IMR-90 (cell line): ENCODE data around the gene DRD2. TPM values are rescaled to one million over a fixed set of nuclear protein-coding genes. Genes with fewer than 3 reads are reported as not detected.

Source experiments
- ATAC-seq: fragments of 200-7000 bp; cut with Tn5 transposase; 2 replicates; pipeline ENCODE4 v1.9.1; 2020; ENCODE audit warnings: low read depth, mild to moderate bottlenecking, moderate library complexity
- BruUV-seq: library from RNA; stranded (reverse); fragments of 400-500 nt; replicated peaks from 2 replicates; lab custom pipeline; 2021; lab: Mats Ljungman, UMichigan
- CTCF ChIA-PET: fragments of 300-600 bp; formaldehyde crosslinking; extraction: SDS; loops from one replicate; lab custom pipeline; 2021; ENCODE audit warnings: antibody characterized with exemption; lab: Yijun Ruan, JAX
- POLR2A ChIA-PET: fragments of 300-600 bp; sonication (Branson Sonifier 250); formaldehyde crosslinking; loops from one replicate; lab custom pipeline; 2022; ENCODE audit warnings: antibody characterized with exemption; ENCODE audit not compliant: unreplicated experiment; lab: Charles Lee
- DNase-seq: peaks from one replicate; pipeline ENCODE4 v3.0.0; 2013
- H2AFZ ChIP-seq: replicated peaks from 2 replicates; pipeline ENCODE3; 2013; ENCODE audit warnings: low read length, mild to moderate bottlenecking; ENCODE audit not compliant: poor library complexity
- H2AK5ac ChIP-seq: 2 replicates; pipeline ENCODE4 v1.6.1; 2013; ENCODE audit warnings: low read depth, low read length, inconsistent platforms
- H2AK9ac ChIP-seq: replicated peaks from 2 replicates; pipeline ENCODE3; 2013; ENCODE audit warnings: mild to moderate bottlenecking, low read depth, low read length, moderate library complexity; ENCODE audit not compliant: poor library complexity
- H2BK120ac ChIP-seq: 2 replicates; pipeline ENCODE4 v1.6.1; 2013; ENCODE audit warnings: low read depth, low read length, inconsistent platforms
- H2BK15ac ChIP-seq: 3 replicates; pipeline ENCODE4 v1.6.1; 2013; ENCODE audit warnings: low read depth, low read length, inconsistent platforms
- H2BK20ac ChIP-seq: 2 replicates; pipeline ENCODE4 v1.6.1; 2013; ENCODE audit warnings: low read depth, mild to moderate bottlenecking, inconsistent platforms, low read length, moderate library complexity
- H2BK5ac ChIP-seq: 2 replicates; pipeline ENCODE4 v1.6.1; 2013; ENCODE audit warnings: mild to moderate bottlenecking, low read depth, low read length, inconsistent platforms; ENCODE audit not compliant: poor library complexity, severe bottlenecking
- H3K14ac ChIP-seq: replicated peaks from 2 replicates; pipeline ENCODE4 v1.6.1; 2013; ENCODE audit warnings: low read depth, low read length, inconsistent platforms
- H3K18ac ChIP-seq: 2 replicates; pipeline ENCODE4 v1.6.1; 2013; ENCODE audit warnings: low read depth, low read length, control low read depth
- H3K23ac ChIP-seq: 2 replicates; pipeline ENCODE4 v1.6.1; 2013; ENCODE audit warnings: low read depth, low read length, inconsistent platforms
- H3K27ac ChIP-seq: 2 replicates; pipeline ENCODE4 v1.5.1; 2013; ENCODE audit warnings: mild to moderate bottlenecking, control low read depth, low read length; ENCODE audit not compliant: insufficient read depth
- H3K27me3 ChIP-seq: 2 replicates; pipeline ENCODE4 v1.6.1; 2013; ENCODE audit warnings: low read length; ENCODE audit not compliant: control insufficient read depth, insufficient read depth
- H3K36me3 ChIP-seq: 2 replicates; pipeline ENCODE4 v1.6.1; 2013; ENCODE audit warnings: low read length, mixed read lengths; ENCODE audit not compliant: control insufficient read depth, insufficient read depth
- H3K4ac ChIP-seq: 2 replicates; pipeline ENCODE4 v1.6.1; 2013; ENCODE audit warnings: low read depth, low read length, inconsistent platforms
- H3K4me1 ChIP-seq: 2 replicates; pipeline ENCODE4 v1.6.1; 2013; ENCODE audit warnings: low read length, mixed read lengths; ENCODE audit not compliant: control insufficient read depth, insufficient read depth
- H3K4me2 ChIP-seq: 2 replicates; pipeline ENCODE4 v1.6.1; 2013; ENCODE audit warnings: low read depth, mild to moderate bottlenecking, control low read depth, low read length, moderate library complexity
- H3K4me3 ChIP-seq: 2 replicates; pipeline ENCODE4 v1.5.1; 2013; ENCODE audit warnings: low read depth, mild to moderate bottlenecking, control low read depth, low read length, moderate library complexity; ENCODE audit not compliant: insufficient read depth
- H3K56ac ChIP-seq: 2 replicates; pipeline ENCODE4 v1.6.1; 2013; ENCODE audit warnings: low read length, inconsistent platforms; ENCODE audit not compliant: insufficient read depth; ENCODE audit errors: extremely low read depth
- H3K79me1 ChIP-seq, 2 experiments: 2 replicates each; pipeline ENCODE4 v1.6.1; 2013; ENCODE audit warnings: low read length in 2 of 2, inconsistent platforms in 1 of 2, low read depth in 1 of 2
- H3K9ac ChIP-seq: 2 replicates; pipeline ENCODE4 v1.6.1; 2013; ENCODE audit warnings: low read depth, low read length, control low read depth
- H3K9me1 ChIP-seq: 2 replicates; pipeline ENCODE4 v1.6.1; 2013; ENCODE audit warnings: low read length, inconsistent platforms; ENCODE audit not compliant: insufficient read depth
- H3K9me3 ChIP-seq: 2 replicates; pipeline ENCODE4 v1.6.1; 2013; ENCODE audit warnings: low read length; ENCODE audit not compliant: control insufficient read depth, insufficient read depth
- H4K20me1 ChIP-seq: 2 replicates; pipeline ENCODE4 v1.6.1; 2013; ENCODE audit warnings: low read length, inconsistent platforms; ENCODE audit not compliant: insufficient read depth
- H4K5ac ChIP-seq: 2 replicates; pipeline ENCODE4 v1.6.1; 2013; ENCODE audit warnings: mild to moderate bottlenecking, low read depth, low read length, control low read depth
- H4K8ac ChIP-seq, 2 experiments: 2 replicates each; pipeline ENCODE4 v1.6.1; 2013; ENCODE audit warnings: low read depth in 2 of 2, low read length in 2 of 2, control low read depth in 1 of 2, inconsistent platforms in 1 of 2
- H4K91ac ChIP-seq: 2 replicates; pipeline ENCODE4 v1.6.1; 2013; ENCODE audit warnings: low read depth, low read length, inconsistent platforms; ENCODE audit not compliant: insufficient read depth
- BHLHE40 ChIP-seq: fragments of 150-350 bp; IDR thresholded peaks from 2 replicates; pipeline ENCODE4 v1.6.1; 2016; ENCODE audit warnings: mild to moderate bottlenecking, low read depth, low read length
- CEBPB ChIP-seq: IDR thresholded peaks from 2 replicates; pipeline ENCODE4 v1.6.1; 2012; ENCODE audit warnings: low read depth, low read length, improper control_type of control experiment
- CHD1 ChIP-seq: IDR thresholded peaks from 2 replicates; pipeline ENCODE4 v1.6.1; 2012; ENCODE audit warnings: low read depth, low read length, improper control_type of control experiment
- CTCF ChIP-seq: conservative IDR thresholded peaks from 2 replicates; pipeline ENCODE4 v1.5.1; 2012; ENCODE audit warnings: mild to moderate bottlenecking, low read depth, low read length, improper control_type of control experiment
- ELK1 ChIP-seq: fragments of 150-350 bp; IDR thresholded peaks from 2 replicates; pipeline ENCODE4 v1.6.1; 2016; ENCODE audit warnings: low read depth, mild to moderate bottlenecking, low read length, moderate library complexity, borderline replicate concordance
- FOS ChIP-seq: fragments of 150-350 bp; IDR thresholded peaks from 2 replicates; pipeline ENCODE4 v1.6.1; 2016; ENCODE audit warnings: low read depth, low read length
- MAFK ChIP-seq: IDR thresholded peaks from 2 replicates; pipeline ENCODE4 v1.6.1; 2012; ENCODE audit warnings: low read depth, low read length, improper control_type of control experiment
- MAZ ChIP-seq: IDR thresholded peaks from 2 replicates; pipeline ENCODE4 v1.6.1; 2012; ENCODE audit warnings: low read depth, mild to moderate bottlenecking, low read length, improper control_type of control experiment, moderate library complexity, borderline replicate concordance
- MXI1 ChIP-seq: IDR thresholded peaks from 2 replicates; pipeline ENCODE4 v1.6.1; 2012; ENCODE audit warnings: low read depth, mild to moderate bottlenecking, low read length, moderate library complexity, borderline replicate concordance
- NFE2L2 ChIP-seq: fragments of 150-350 bp; IDR thresholded peaks from 2 replicates; pipeline ENCODE4 v1.6.1; 2016; ENCODE audit warnings: low read depth, mild to moderate bottlenecking, low read length
- POLR2A ChIP-seq: IDR thresholded peaks from 2 replicates; pipeline ENCODE4 v1.6.1; 2012; ENCODE audit warnings: mild to moderate bottlenecking, low read depth, low read length
- RAD21 ChIP-seq: IDR thresholded peaks from 2 replicates; pipeline ENCODE4 v1.6.1; 2012; ENCODE audit warnings: low read length, improper control_type of control experiment
- RCOR1 ChIP-seq: IDR thresholded peaks from 2 replicates; pipeline ENCODE4 v1.6.1; 2012; ENCODE audit warnings: mild to moderate bottlenecking, low read length, improper control_type of control experiment; ENCODE audit not compliant: insufficient replicate concordance
- RFX5 ChIP-seq: IDR thresholded peaks from 2 replicates; pipeline ENCODE4 v1.8.0; 2012; ENCODE audit warnings: low read depth, mild to moderate bottlenecking, low read length, moderate library complexity
- SMC3 ChIP-seq: fragments of 150-350 bp; IDR thresholded peaks from 2 replicates; pipeline ENCODE4 v1.6.1; 2016; ENCODE audit warnings: low read depth, mild to moderate bottlenecking, antibody characterized with exemption, low read length, moderate library complexity
- USF2 ChIP-seq: fragments of 150-350 bp; IDR thresholded peaks from 2 replicates; pipeline ENCODE4 v1.6.1; 2017; ENCODE audit warnings: mild to moderate bottlenecking, antibody characterized with exemption, low read length, low read depth
- WGBS, 2 experiments: methylation state at CpG; one replicate each; pipeline versions ENCODE4 v1.1.5 to v1.1.7; 2013; ENCODE audit warnings: missing lambda C conversion rate in 2 of 2; ENCODE audit not compliant: insufficient read length in 1 of 2; ENCODE audit errors: extremely low coverage in 2 of 2; 5-methylcytosine and 5-hydroxymethylcytosine counted together
- dilution Hi-C: fragments of 300-500 bp; cut with HindIII; formaldehyde crosslinking; loops from one replicate; pipeline ENCODE4 v1.14.3; 2018; ENCODE audit warnings: low sequenced_read_pairs; ENCODE audit not compliant: unreplicated experiment
- in situ Hi-C: fragments of 300-500 bp; cut with MboI; formaldehyde crosslinking; loops from 3 replicates; pipeline ENCODE4 v1.14.3; 2019; ENCODE audit warnings: low sequenced_read_pairs, inconsistent platforms, mixed read lengths
- intact Hi-C: fragments of 100-400 bp; cut with micrococcal nuclease; formaldehyde crosslinking; loops from 2 replicates; pipeline ENCODE4 v1.10.0; 2022
- polyA plus RNA-seq, 3 experiments: library from polyadenylated mRNA; depleted of rRNA; stranded (reverse); fragments of >200 nt; gene quantifications; 2 replicates each; pipeline ENCODE4 v1.2.3, GENCODE V29; 2012; ENCODE audit warnings: low replicate concordance in 1 of 3
- total RNA-seq: library from RNA; depleted of rRNA; stranded (reverse); fragments of >200 nt; gene quantifications from 2 replicates; pipeline ENCODE4 v1.2.3, GENCODE V29; 2012

DRD2 gene
- total and polyA plus RNA-seq, 2 of the 4 experiments (the other 2 are of a cell fraction), result not detected

- Histone ChIP-seq H4K20me1 (no peaks in the 10 kb centered on the region), H2AK9ac (no peak overlapping the region), H2BK120ac (no peak overlapping the region), H4K8ac (no peak overlapping the region), H3K27ac (no peak overlapping the region), H2BK15ac (no peak overlapping the region), H3K9me3 (no peaks in the 10 kb centered on the region), H3K79me1 (no peaks in the 10 kb centered on the region), H3K9ac (no peak overlapping the region), H3K4me2 (no peak overlapping the region), H2BK5ac (no peak overlapping the region), H2AFZ (no peak overlapping the region), H3K4ac (no peak overlapping the region), H4K5ac (no peak overlapping the region), H2AK5ac (no peak overlapping the region), H3K4me1 (no peaks in the 10 kb centered on the region), H3K56ac (no peak overlapping the region), H3K14ac (no peak overlapping the region), H3K18ac (no peak overlapping the region), H3K9me1 (no peaks in the 10 kb centered on the region), H3K36me3 (no peaks in the 10 kb centered on the region), H3K4me3 (no peak overlapping the region), H3K27me3 (peaks cover 3% of the 10 kb centered on the region; the same call in 1 of the 2 replicates), H3K23ac (no peak overlapping the region), H4K91ac (no peak overlapping the region), H2BK20ac (no peak overlapping the region)
- DNase-seq, result no peak
- POLR2A ChIA-PET, result no interaction called here
- TF ChIP-seq RAD21 (no peak), ELK1 (no peak), MXI1 (no peak), BHLHE40 (no peak), POLR2A (no peak), SMC3 (no peak), MAFK (no peak), CTCF (no peak), CHD1 (no peak), RCOR1 (no peak), NFE2L2 (no peak), USF2 (no peak), CEBPB (no peak), RFX5 (no peak), FOS (no peak), MAZ (no peak)
- ATAC-seq, result no peak
- BruUV-seq, result no TSS peak
- in situ Hi-C loops, result no loop called here
- dilution Hi-C loops, result no loop called here
- intact Hi-C loops, result no loop called here
- CTCF ChIA-PET, result no interaction called here
- WGBS, 2 experiments, result 83% methylated on average over 1 of the region's 2 CpGs; no CpG with 5 or more reads in 1 of the 2 experiments
Observed at GRCh38 chr11:113484223-113484622, 9.0 kb upstream of the DRD2 start.
